Left lung (tissue), 10 donors: ENCODE measurements around the gene HEXD. TPM values are rescaled to one million over a fixed set of nuclear protein-coding genes. Genes with fewer than 3 reads are reported as not detected.
A peak's percentile ranks its signal among the peaks of the same experiment; 100 is the strongest.
"Not testable (repeated sequence)": the region's sequence is repeated elsewhere in the genome, so short reads cannot be mapped to it uniquely, and the experiment has no call there.

ENCODE experiments used
- ATAC-seq: fragments of 200-7000 bp; cut with Tn5 transposase; one replicate; pipeline ENCODE4 v1.9.1; 2020; ENCODE audit warnings: moderate library complexity
- DNase-seq, 4 donors: peaks; one replicate each; pipeline ENCODE4 v3.0.0-alpha.2; 2013 to 2020
- H3K27ac ChIP-seq, 2 donors: fragments of 200-600 bp; sonication (generic) in 1 of 2; one replicate each; pipeline versions ENCODE4 v1.5.0 to v1.8.0; 2020 to 2021
- H3K27me3 ChIP-seq, 2 donors: fragments of 200-600 bp; sonication (generic) in 1 of 2; one replicate each; pipeline versions ENCODE4 v1.5.0 to v1.8.0; 2020 to 2021
- H3K36me3 ChIP-seq, 2 donors: fragments of 200-600 bp; sonication (generic) in 1 of 2; one replicate each; pipeline versions ENCODE4 v1.5.0 to v1.8.0; 2020 to 2021
- H3K4me1 ChIP-seq, 2 donors: fragments of 200-600 bp; one replicate each; pipeline ENCODE4 v1.8.0; 2021
- H3K4me3 ChIP-seq, 2 donors: fragments of 200-600 bp; sonication (generic) in 1 of 2; one replicate each; pipeline versions ENCODE4 v1.5.0 to v1.8.0; 2020 to 2021; ENCODE audit warnings: mild to moderate bottlenecking in 1 of 2
- H3K9me3 ChIP-seq, 2 donors: fragments of 200-600 bp; sonication (generic) in 1 of 2; one replicate each; pipeline versions ENCODE4 v1.5.0 to v1.8.0; 2020 to 2021
- intact Hi-C, 2 donors: fragments of 100-400 bp; cut with DNase I; formaldehyde crosslinking; loops; one replicate each; pipeline versions ENCODE4 v1.11.2 to v1.14.2; 2022
- polyA plus RNA-seq, 6 donors: library from polyadenylated mRNA; unstranded; fragments of 120-200 nt; gene quantifications; one replicate each; pipeline ENCODE4 v1.2.1, GENCODE V29; 2013; ENCODE audit not compliant: insufficient read length in 6 of 6
- total RNA-seq, 2 donors: library from RNA; stranded (reverse); fragmentation: NEBNext Ultra II Directional; extraction: Animal tissue kit (Norgen Biotek cat#: 25700); gene quantifications; one replicate each; pipeline ENCODE4 v1.2.1, GENCODE V29; 2021
- TF ChIP-seq, protein P1 (sequence below), 2 donors: fragments of 200-600 bp; sonication (generic) in 1 of 2; IDR thresholded peaks; one replicate each; pipeline versions ENCODE4 v1.5.0 to v1.8.0; 2021; ENCODE audit warnings: antibody characterized with exemption in 2 of 2
- donor health status: DM: no; HTN: yes; CAD: no.
- donor health status: DM: no; HTN: no; CAD: no.

HEXD gene
- total and polyA plus RNA-seq, 8 donors: 28.6 to 48.3 (median 38.4) TPM

DNA sequence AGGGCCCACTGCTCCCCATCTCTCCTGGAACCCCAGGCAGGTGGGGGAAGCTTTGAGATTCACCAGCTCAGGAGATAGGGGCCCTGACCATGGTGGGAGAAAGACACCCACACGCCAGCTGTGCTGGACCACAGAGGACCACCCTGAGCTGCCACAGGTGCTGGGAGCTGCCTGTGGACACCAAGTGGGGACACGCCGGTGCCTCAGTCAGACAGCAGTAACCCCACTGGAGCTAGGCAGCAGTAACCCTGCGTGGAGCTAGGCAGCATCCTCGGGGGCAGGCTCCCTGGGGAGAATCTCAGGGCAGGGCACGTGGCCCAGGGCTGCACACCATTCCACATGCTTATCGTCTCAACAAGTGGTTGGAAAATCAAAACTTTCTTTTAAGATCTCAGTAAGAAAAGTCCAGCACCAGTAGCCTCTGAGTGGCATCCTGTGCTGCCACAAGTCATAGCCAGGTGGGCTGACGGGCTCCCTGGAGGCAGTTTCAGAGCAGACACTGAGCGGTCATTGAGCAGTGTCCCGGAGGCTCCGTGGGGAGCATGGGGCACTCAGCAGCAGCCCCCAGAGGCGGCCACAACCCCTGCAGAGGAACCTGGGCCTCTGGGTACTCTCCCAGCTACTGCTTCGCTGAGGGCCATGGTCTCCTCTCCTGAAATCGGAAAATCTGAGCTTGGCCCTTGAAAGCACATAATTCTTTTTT is 8.0 kb upstream of the HEXD start:
- Histone ChIP-seq H3K27me3 (no peaks in the 10 kb centered on the region), H3K9me3 (no peaks in the 10 kb centered on the region), H3K4me3 (no peak overlapping the region), H3K27ac (no peak overlapping the region), H3K4me1 (peaks cover 0 to 6% of the 10 kb centered on the region in 2 donors), H3K36me3 (peaks cover 0 to 24% of the 10 kb centered on the region in 2 donors)
- intact Hi-C loops: loop anchor here in 1 of 2 donors (5.0 kb wide), 1 partner anchor 58 kb away; no protein-coding TSS in a partner anchor
- TF ChIP-seq, protein P1, sequence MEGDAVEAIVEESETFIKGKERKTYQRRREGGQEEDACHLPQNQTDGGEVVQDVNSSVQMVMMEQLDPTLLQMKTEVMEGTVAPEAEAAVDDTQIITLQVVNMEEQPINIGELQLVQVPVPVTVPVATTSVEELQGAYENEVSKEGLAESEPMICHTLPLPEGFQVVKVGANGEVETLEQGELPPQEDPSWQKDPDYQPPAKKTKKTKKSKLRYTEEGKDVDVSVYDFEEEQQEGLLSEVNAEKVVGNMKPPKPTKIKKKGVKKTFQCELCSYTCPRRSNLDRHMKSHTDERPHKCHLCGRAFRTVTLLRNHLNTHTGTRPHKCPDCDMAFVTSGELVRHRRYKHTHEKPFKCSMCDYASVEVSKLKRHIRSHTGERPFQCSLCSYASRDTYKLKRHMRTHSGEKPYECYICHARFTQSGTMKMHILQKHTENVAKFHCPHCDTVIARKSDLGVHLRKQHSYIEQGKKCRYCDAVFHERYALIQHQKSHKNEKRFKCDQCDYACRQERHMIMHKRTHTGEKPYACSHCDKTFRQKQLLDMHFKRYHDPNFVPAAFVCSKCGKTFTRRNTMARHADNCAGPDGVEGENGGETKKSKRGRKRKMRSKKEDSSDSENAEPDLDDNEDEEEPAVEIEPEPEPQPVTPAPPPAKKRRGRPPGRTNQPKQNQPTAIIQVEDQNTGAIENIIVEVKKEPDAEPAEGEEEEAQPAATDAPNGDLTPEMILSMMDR (IDR thresholded peaks at IDR 0.05): no peak
- no peak for ATAC-seq
- DNase-seq: no peak

DNA sequence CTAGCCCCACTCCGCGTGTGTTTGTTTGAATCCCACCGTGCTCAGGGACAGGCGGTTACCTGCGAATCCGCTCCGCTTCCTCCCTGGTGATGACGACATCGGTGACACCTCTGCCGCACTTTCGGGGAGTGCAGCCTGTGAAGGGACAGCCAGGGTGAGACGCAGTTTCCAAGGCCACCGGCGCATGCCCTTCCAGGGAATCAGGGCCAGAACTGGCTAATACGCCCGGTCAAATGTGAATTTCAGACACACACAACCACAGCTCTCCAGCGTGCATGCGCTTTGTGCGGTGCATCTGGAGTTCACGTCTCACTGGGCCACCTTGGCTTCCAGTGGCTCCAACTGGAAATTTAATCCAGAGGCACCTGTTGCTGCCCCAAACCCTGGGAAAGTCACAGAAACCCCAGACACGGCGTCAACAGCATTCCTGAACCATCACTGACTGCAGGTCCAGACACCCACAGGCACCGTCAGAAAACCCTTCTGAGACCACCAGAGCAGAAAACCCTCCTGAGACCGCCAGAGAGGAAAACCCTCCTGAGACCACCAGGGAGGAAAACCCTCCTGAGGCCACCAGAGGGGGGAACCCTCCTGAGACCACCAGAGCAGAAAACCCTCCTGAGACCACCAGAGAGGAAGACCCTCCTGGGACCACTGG is 6.6 kb upstream of the HEXD start:
- ATAC-seq (no peak), DNase-seq (no peak)
- no peak overlapping the region for H3K27ac ChIP-seq
- H3K36me3 ChIP-seq: peaks cover 0 to 16% of the 10 kb centered on the region in 2 donors
- intact Hi-C loops: loop anchor here in 1 of 2 donors (5.0 kb wide), 1 partner anchor 59 kb away; no protein-coding TSS in a partner anchor
- TF ChIP-seq, protein P1 (IDR thresholded peaks at IDR 0.05): no peak
- peaks cover 0 to 6% of the 10 kb centered on the region in 2 donors for H3K4me1 ChIP-seq
- no peak overlapping the region for H3K4me3 ChIP-seq
- H3K9me3 ChIP-seq: no peaks in the 10 kb centered on the region
- H3K27me3 ChIP-seq: no peaks in the 10 kb centered on the region

DNA sequence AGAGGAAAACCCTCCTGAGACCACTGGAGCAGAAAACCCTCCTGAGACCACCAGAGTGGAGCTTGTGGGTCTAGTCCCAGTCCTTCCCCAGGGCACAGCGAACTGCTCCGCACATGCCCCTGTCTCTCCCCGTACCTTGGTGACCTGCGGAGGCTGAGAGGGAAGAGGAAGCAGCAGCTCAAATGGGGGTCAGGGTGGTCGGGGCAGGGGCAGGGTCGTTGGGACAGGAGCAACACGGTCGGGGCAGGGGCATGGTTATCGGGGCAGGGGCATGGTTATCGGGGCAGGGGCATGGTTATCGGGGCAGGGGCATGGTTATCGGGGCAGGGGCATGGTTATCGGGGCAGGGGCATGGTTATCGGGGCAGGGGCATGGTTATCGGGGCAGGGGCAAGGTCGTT is 6.1 kb upstream of the HEXD start:
- H3K27me3 ChIP-seq, ATAC-seq, H3K4me3 ChIP-seq, H3K4me1 ChIP-seq, H3K27ac ChIP-seq, DNase-seq, H3K9me3 ChIP-seq: not testable (repeated sequence)
- intact Hi-C loops: loop anchor here in 1 of 2 donors (5.0 kb wide), 1 partner anchor 60 kb away; no protein-coding TSS in a partner anchor
- H3K36me3 ChIP-seq: peaks cover 0 to 16% of the 10 kb centered on the region in 2 donors

DNA sequence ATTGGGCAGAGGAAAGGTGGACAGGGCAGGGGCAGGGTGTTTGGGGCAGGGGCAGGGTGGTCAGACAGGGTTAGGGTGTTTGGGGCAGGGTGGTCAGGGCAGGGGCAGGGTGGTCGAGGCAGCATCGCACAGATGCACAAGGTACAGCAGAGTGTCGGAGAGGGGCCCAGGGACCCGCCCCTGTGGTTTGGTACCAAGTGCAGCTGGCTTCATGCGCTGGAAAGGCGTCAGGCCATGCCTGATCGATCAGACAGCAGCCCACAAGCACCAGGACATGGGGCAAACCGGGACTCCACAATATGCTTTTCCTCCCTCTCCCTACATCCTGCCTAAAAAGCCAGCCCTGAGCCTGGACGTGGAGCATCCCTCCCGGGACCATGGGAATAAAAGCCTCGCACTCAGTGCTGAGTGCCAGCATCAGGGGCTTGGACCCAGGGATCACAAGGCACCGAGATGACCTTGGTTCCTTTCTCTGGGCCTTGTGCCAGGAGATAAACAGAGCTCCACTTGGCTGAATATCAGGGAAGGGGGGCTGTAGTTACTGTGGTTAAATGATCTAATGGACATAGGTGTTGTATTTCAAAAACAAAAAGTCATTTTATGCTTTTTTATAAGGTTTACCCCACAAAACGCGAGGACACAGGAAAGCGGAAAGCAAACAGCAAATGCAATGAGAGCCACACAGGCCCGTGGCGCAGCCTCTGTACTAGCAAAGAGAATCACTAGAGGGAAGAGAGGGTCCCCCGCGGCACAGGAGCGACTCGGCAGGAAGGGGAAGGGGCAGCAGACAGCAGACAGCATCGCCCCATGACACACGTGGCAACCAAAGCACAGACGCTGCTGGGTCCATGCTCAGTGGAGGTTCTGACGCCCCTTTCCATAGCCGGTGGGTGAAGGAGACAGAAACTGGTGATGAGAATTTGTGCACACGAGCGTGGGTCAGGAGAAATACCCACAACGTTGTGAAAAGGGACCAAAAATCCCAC is 5.3 kb upstream of the HEXD start:
- no peak for DNase-seq
- Histone ChIP-seq H3K4me1 (peaks cover 2 to 11% of the 10 kb centered on the region in 2 donors), H3K9me3 (no peaks in the 10 kb centered on the region), H3K27ac (no peak overlapping the region), H3K4me3 (no peak overlapping the region), H3K27me3 (no peaks in the 10 kb centered on the region), H3K36me3 (peaks cover 0 to 16% of the 10 kb centered on the region in 2 donors)
- TF ChIP-seq, protein P1 (IDR thresholded peaks at IDR 0.05): no peak
- ATAC-seq: no peak
- intact Hi-C loops: loop anchor here in 1 of 2 donors (5.0 kb wide), 1 partner anchor 61 kb away; no protein-coding TSS in a partner anchor

DNA sequence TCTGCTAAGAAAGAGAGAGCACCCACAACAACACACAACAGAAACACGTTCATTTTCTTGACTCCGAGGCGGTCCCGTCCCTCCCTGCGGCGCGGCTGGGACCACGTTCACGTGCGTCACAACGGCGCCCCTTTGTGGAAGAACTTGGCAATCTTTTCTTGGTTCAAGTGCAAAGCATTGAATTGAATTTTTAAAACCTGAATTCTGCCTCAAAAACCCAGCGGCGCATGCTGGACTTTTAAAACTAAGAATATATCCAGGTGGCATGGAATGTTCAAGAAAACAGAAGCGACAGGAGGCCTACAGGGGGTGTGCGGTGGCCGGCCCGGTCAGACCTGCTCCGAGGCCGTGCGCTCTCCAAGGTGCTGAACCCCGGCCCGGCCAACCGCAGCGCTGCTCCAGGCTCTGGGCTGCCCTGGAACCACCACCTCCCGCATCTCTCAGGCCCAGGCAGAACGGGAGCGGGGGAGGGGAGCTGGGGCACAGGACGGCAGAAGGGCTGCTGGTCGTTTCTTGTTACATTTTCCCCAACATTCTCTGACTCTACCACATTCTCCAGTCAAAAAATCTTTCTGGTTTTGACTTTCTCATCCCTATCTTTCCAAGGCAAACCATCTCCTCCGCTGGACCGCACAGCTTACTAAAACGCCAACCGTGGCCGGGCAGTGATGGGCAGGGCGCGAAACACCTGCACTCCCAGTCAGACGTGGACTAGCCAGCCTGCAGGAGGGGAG is 3.4 kb upstream of the HEXD start:
- Histone ChIP-seq H3K27ac (no peak overlapping the region), H3K4me3 (no peak overlapping the region), H3K9me3 (no peaks in the 10 kb centered on the region), H3K27me3 (no peaks in the 10 kb centered on the region), H3K36me3 (peaks cover 0 to 9% of the 10 kb centered on the region in 2 donors), H3K4me1 (peaks cover 8 to 26% of the 10 kb centered on the region in 2 donors)
- TF ChIP-seq, protein P1 (IDR thresholded peaks at IDR 0.05): peak; percentile 49 to 68
- ATAC-seq (peak; percentile 71), DNase-seq (peak; percentile 67 to 92 (median 73))
- intact Hi-C loops: loop anchor here in 1 of 2 donors (5.0 kb wide), 1 partner anchor 62 kb away; no protein-coding TSS in a partner anchor
